HS-5 (cell line): ENCODE data around the gene NUAK1.

Source experiments
- DNase-seq: peaks from one replicate; pipeline ENCODE4 v3.0.0-alpha.2; 2012; ENCODE audit warnings: low read depth

NUAK1 gene

DNA sequence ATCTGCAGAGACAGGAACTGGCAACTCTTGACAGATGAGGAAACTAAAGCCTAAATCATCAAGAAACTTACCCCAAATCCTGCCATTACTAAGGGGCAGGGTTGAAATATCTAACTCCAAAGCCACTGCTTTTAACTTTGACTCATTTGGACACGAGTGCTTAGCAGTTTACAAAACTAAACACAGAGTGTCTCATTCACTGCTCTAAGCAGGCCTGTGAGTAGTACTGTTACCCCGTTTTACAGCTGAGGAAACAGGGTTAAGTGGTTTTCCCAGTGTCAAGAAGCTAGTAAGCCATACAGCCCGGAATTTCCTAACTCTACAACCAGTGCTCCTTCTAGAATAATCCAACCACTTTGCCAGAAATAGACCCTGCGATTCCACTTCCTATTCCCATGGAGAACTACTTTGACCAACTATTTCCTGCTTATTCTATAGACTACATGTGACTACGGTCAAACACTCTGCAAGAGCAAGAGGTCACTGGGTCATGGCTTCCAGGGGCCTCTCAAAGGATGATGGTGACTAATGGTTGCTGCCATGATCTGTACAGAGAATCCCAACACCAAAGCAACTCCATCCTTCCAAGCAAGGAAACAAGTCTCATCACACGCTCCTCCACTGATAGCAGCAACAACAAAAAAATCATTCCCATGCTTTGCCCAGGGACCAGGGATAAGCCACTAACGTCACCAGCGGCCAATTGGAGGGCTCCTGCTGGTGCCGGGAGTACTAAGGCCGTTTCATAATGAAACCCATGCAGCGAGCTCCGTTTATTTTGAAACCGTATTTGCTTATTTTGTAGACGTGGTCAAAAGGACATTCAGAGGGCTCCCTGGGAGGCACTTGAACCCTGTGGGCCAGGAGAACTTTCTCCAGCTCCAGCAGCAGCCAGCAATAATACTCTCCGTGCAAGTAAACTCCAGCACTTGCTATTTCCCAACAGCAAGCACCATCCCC is 56.3 kb downstream of the NUAK1 start:
- DNase-seq: no peak

DNA sequence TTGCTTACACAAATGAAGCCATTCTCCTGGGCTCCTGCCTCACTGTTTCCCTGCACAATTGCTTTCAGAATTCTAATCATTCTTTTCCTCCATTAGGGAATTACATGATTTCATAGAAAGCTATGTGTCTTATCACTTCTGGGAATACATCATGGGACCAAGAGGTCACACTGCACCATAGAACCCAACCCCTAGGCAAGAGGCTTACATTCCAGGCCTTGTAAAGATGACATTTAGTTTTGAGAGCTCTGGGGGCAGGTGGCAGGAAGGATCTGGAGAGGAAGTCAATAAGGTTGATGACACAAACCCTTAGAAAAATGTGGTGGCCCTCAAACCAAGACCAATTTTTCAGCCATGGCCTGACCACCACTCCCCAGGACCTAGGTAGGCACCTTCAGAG is 57.1 kb downstream of the NUAK1 start:
- DNase-seq: no peak

DNA sequence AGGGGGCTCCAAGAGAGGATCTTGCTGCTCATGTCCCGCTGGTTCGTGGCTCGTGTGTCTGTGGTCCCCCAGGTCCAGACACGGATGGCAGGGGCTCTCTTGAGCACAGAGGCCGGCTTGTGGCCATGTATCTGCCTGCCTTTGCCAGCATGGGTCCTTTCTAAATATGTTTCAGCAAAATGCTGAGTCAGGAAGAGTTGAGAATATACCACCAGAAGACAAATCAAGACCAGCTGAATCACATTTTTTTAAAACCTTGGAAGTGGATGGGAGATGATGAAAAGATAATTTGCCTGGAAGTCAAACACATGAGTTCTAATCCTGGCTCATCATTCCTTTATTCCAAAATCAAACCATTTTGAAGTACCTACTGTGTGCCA is 58.0 kb downstream of the NUAK1 start:
- no peak for DNase-seq

DNA sequence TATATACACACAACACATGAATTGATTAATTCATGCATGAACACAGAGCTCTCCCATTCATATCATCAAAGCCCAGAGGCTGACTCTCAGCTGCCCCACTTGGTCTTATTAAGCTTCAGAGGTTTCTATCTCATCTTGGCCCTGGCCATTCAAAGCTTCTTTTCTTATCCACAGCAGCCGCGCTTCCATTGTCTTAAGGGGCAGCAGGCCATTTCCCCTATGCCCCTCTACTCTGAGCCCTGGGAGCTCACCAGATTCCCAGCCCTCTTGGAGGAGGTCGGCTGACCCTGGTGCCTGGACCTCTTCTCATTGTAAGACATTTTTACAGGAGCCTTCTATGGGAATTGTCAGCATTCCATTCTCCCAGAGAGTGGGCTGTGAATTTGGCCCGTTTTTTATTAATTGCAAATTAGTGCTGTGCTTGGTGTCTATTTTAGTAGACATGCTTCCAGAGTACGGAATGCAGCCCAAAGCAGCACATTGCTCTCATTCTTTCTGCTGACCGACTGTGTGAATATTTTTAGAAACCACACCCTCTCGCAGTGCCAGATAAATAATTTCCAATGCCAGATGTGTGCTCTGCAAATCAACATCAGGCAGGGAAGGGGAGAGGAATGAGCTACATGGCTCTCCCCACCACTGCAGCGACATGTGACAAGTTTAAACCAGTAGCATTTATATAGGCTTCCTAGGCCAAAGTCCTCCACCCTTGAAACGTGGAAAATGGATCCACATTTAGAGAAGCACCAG is 58.5 kb downstream of the NUAK1 start:
- DNase-seq: no peak

GRCh38 chr12:106079148-106079738 is 59.5 kb downstream of the NUAK1 start:
- no peak for DNase-seq

- peak; percentile 56 for DNase-seq
Observed at GRCh38 chr12:106078358-106079010, 60.3 kb downstream of the NUAK1 start.

GRCh38 chr12:106074706-106075392 is 63.9 kb downstream of the NUAK1 start:
- DNase-seq: no peak

DNA sequence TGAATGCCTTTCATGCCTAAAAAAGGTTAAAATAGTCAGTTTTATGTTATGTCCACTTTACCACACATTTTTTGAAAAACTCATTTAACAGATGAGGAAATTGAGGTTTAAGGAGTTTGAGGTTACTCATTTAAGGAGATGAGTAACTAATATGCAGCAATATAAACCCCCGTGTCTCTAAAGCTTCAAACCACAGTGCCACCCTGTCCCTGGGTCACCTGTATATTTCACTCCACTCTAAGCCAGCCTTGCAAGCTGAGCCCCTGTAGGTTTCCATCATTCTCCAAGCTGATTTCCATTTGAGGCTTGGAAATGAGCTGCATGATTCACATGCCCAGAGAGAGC is 64.4 kb downstream of the NUAK1 start:
- DNase-seq: no peak

GRCh38 chr12:106073179-106073578 is 65.6 kb downstream of the NUAK1 start:
- DNase-seq: no peak

- DNase-seq: no peak
Observed at GRCh38 chr12:106072751-106073150, 66.0 kb downstream of the NUAK1 start.

DNA sequence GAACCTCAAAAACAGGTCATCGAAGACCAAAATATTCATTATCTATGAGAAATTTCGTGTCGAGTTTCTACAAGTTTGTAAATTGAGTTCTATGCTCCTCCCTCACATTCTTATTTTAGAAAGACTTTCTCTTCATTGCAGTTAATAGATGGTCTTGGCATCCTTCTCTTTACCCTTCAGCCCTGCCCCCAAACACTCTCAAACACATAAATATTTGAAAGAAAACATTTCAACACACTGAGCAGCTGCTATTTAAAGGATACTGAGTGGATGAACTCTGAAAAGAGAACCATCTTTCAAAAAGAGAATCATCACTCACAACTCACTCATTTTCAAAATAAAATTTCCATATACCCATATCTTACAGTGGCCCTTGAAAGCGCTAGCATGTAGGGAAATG is 67.1 kb downstream of the NUAK1 start:
- DNase-seq: no peak

DNA sequence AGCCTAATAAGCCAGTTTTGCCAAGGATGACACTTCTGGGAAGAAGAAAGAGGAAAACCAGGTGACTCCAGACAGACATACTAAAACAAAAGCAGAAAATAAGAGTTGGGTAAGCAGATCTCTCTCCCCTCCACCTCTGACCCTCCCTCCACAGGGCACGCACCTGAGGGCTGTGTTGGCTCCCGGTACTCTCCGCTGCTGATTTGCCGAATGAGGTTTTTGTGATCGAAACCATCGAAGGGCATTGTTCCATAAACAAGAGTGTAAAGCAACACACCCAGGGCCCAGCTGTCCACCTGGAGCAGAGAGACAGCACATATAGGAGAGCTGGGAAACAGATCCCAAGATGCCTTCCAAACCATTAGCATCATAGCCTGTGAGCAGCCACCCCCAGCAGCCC is 68.1 kb downstream of the NUAK1 start:
- DNase-seq: no peak

GRCh38 chr12:106070147-106070546 is 68.6 kb downstream of the NUAK1 start:
- DNase-seq: no peak

DNA sequence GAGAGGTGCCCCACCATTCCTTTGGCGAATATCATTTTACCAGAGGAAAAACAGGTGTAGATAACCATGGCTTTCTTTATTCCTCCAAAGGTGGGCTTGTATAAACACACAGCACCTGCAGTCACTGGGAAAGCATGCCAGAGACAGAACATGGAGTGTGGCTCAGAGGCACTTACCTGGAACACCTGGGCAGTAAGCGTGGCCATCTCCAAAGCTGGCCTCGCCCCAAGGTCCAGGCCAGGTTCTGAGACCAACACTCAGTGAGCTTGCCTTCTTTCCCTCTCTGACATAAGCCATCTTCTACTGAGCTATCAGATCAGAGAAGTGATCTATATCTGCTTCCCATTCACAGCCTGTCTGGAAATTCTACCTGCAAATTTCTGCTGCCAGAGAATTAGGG is 70.5 kb downstream of the NUAK1 start:
- no peak for DNase-seq

DNA sequence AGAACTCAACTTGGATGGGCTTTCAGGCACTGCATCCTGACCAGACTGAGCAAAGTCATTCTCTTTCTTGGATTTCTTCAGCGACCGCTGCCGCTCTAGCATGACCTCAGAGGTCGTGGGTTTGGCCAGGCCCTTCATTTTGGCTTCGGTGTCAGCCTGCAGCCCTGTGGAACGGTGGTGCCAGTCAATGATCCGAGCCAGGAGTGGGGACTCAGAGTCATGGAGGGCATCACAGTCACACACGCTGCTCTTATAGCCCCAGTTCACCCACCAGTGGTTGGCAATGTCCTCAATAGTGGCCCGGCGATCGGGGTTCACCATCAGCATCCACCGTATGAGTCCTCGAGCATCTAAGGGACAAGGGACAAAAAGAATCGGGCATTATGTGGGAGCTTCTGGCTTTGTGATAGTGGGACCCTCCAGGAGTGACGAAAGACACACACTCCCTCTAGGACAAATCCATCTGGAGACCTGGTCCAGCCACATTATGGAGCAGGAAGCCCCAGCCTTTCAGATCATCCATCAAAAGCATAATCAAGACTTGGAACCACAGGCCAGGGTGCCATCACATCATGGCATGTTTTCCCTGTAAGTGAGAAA is 71.0 kb downstream of the NUAK1 start:
- no peak for DNase-seq

DNA sequence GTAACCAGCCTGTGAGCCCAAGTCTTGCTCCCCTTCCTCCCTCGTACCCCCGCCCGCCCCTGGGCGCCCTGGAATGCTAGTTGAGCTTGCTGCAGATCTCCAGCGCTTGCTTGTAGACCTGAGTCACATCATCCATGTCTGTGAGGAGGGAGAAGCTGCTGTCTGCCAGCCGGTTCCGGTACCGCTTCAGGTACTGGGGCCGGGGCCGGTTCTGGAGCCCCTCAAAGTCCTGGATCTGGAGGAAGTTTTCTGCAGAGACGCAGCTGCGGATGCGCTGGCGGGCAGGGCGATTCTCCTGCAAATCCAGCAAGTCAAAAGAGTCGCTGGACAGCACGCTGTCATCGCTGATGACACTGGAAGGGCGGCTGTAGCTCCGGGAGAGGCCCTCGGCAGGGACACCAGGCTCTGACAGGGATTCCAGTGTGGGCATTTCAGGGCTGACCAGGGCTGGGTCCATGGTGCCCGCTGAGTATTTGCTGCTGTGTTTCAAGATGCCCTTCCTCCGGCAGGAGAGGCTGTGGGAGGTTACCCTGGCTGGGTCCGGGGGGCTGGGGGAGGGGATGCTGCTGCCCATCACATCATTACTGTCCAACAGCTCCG is 71.9 kb downstream of the NUAK1 start:
- no peak for DNase-seq

DNA sequence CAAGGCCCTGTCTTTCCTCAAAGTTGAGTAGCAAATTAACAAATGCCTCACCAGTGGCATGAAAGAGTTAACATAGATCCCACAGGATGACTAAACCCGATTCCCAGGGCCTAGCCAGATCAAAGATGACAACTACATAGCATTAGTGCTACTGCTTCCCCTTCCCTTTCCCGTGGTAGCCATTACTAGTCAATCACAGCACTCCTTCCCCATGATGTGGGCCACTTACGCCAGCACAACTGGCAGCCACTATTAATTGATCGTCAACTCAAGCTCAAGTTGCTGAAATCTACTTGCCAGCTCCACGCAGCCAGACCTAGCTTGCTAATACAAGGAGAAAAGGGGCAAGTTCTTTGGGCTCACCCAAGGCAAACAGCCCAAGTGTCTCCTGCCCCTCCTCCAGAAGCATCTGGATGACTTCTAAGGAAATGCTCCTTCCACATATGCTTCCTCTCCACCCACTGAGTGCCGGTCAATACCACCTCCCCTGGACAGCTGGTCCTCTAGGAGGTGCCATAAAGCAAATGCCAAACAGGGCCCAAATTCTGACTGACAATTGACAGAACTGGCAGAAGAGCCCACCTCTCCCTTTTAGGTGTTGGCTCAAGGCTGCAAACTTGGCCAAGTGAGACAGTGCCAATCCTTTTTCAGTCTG is 72.6 kb downstream of the NUAK1 start:
- no peak for DNase-seq

DNA sequence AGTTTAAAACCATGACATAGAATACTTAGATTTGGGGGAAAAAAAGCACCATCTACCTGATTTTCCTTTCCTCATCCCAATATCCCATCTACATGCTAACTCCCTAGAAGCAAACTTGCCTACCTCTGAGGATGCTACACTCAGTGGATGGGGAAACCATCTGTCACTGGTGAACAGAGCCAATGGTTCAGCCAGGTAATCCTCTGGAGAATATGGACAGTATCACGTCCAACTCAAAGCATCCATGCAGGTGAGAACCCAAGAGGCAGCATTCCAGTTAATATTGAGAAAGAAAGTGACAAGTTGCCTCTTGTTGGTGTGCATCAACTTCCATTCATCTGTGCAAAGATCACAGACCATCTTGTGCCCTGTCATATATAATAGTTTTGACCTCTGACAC is 73.2 kb downstream of the NUAK1 start:
- no peak for DNase-seq

DNA sequence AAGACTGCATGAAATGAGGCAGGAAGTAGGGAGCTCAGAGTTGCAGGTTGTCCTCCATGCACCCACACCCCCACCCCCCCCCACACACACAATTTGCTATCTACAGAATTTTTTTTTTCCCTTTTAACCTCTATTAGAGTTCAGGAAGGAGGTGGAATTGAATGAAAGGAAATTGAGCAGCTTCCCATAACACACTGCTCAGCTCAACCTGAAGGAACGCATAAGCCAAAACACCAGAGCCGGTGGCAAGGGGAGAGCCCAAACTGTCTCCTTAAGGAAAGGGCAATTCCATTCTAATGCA is 74.1 kb downstream of the NUAK1 start:
- DNase-seq: no peak

- no peak for DNase-seq
Observed at GRCh38 chr12:106063826-106064720, 74.7 kb downstream of the NUAK1 start.
